Mesothelial cell of epicardium (in vitro differentiated cells): ENCODE data around the gene TDG. TPM values are rescaled to one million over a fixed set of nuclear protein-coding genes. Genes with fewer than 3 reads are reported as not detected.

ENCODE experiments used
- DNase-seq, 2 experiments: peaks; one replicate each; pipeline ENCODE4 v3.0.0; 2021; ENCODE audit warnings: low spot score in 2 of 2; ENCODE audit not compliant: unreplicated experiment in 2 of 2
- H3K27ac Mint-ChIP-seq: 2 replicates; pipeline ENCODE4 v1.8.0; 2021; ENCODE audit warnings: mixed read lengths
- H3K27me3 Mint-ChIP-seq: 2 replicates; pipeline ENCODE4 v1.8.0; 2021; ENCODE audit warnings: low read depth, mixed read lengths
- H3K36me3 Mint-ChIP-seq: 2 replicates; pipeline ENCODE4 v1.8.0; 2021; ENCODE audit warnings: mixed read lengths
- H3K4me1 Mint-ChIP-seq: 2 replicates; pipeline ENCODE4 v1.8.0; 2021; ENCODE audit warnings: mixed read lengths
- H3K4me3 Mint-ChIP-seq: 2 replicates; pipeline ENCODE4 v1.8.0; 2021; ENCODE audit warnings: mild to moderate bottlenecking, moderate library complexity, mixed read lengths
- H3K9me3 Mint-ChIP-seq: 2 replicates; pipeline ENCODE4 v1.8.0; 2021; ENCODE audit warnings: mixed read lengths
- CTCF ChIP-seq: fragments of 200-600 bp; sonication (generic); IDR thresholded peaks from one replicate; pipeline ENCODE4 v1.5.0; 2021; ENCODE audit warnings: antibody characterized with exemption; ENCODE audit not compliant: unreplicated experiment
- total RNA-seq: library from RNA; stranded (reverse); gene quantifications from 3 replicates; pipeline ENCODE4 v1.2.1, GENCODE V29; 2021

TDG gene
- total RNA-seq, 1 donor from 2014 or later: 46.2 TPM

- no peaks in the 10 kb centered on the region for H3K9me3 Mint-ChIP-seq
- TF ChIP-seq CTCF: no peak
- peaks cover 34% of the 10 kb centered on the region for H3K36me3 Mint-ChIP-seq
- no peaks in the 10 kb centered on the region for H3K27me3 Mint-ChIP-seq
- H3K4me1 Mint-ChIP-seq: peaks cover 2% of the 10 kb centered on the region
- DNase-seq: no peak
- no peak overlapping the region for H3K27ac Mint-ChIP-seq
- no peak overlapping the region for H3K4me3 Mint-ChIP-seq
Measured at GRCh38 chr12:103978384-103978982, 12.8 kb downstream of the TDG start.

DNA sequence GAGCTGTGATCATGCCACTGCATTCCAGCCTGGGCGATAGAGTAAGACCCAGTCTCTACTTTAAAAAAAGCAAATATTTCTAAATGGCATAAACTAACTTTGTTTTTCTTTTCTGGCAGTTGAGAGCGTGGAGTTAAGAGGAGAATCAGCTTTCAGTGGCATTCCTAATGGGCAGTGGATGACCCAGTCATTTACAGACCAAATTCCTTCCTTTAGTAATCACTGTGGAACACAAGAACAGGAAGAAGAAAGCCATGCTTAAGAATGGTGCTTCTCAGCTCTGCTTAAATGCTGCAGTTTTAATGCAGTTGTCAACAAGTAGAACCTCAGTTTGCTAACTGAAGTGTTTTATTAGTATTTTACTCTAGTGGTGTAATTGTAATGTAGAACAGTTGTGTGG, 21.2 kb downstream of the TDG start:
- no peak for DNase-seq
- no peak overlapping the region for H3K4me3 Mint-ChIP-seq
- peaks cover 19% of the 10 kb centered on the region for H3K36me3 Mint-ChIP-seq
- H3K27ac Mint-ChIP-seq: no peak overlapping the region
- H3K27me3 Mint-ChIP-seq: no peaks in the 10 kb centered on the region
- TF ChIP-seq CTCF: no peak
- H3K9me3 Mint-ChIP-seq: no peaks in the 10 kb centered on the region
- no peaks in the 10 kb centered on the region for H3K4me1 Mint-ChIP-seq

- no peak for DNase-seq
- Mint-ChIP-seq H3K9me3 (no peaks in the 10 kb centered on the region), H3K4me3 (no peak overlapping the region), H3K4me1 (peaks cover 7% of the 10 kb centered on the region), H3K27ac (no peak overlapping the region), H3K27me3 (peaks cover 6% of the 10 kb centered on the region), H3K36me3 (no peaks in the 10 kb centered on the region)
- no peak for TF ChIP-seq CTCF
Measured at GRCh38 chr12:103994235-103994634, 28.6 kb downstream of the TDG start.

DNA sequence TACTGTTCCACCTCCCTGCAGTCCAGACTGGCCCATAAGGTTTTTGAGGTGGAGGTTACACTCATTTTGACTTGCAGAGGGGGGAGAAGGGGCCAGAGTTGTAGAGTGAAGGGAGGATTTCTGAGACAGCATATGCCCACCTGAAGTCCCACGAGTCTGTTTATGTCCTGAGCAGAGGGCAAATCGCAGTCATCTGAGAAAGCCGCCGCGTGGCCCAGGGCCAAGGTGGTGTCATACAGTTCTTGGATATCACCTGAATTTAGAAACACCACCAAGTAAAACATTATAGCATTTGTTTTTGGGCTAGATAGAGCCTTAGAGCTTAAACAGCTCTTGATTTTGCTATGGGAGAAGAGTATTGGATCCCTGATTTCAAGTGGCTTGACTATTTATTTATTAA, 30.9 kb downstream of the TDG start:
- no peak for DNase-seq
- Mint-ChIP-seq H3K4me3 (no peak overlapping the region), H3K9me3 (no peaks in the 10 kb centered on the region), H3K27ac (no peak overlapping the region), H3K36me3 (no peaks in the 10 kb centered on the region), H3K4me1 (peaks cover 7% of the 10 kb centered on the region), H3K27me3 (peaks cover 11% of the 10 kb centered on the region)
- TF ChIP-seq CTCF: no peak

- Mint-ChIP-seq H3K27me3 (peaks cover 11% of the 10 kb centered on the region), H3K4me1 (peaks cover 7% of the 10 kb centered on the region), H3K27ac (no peak overlapping the region), H3K4me3 (no peak overlapping the region), H3K9me3 (no peaks in the 10 kb centered on the region), H3K36me3 (no peaks in the 10 kb centered on the region)
- no peak for DNase-seq
- no peak for TF ChIP-seq CTCF
Measured at GRCh38 chr12:103997286-103997900, 31.7 kb downstream of the TDG start.
